T-helper 2 cell treated with Interferon-gamma antibody and Interleukin-4, amounts not matched to agents 100 ng/mL and 5 ng/mL, for 36 hours (primary cell): ENCODE results near the gene PPAN. TPM values are rescaled to one million over a fixed set of nuclear protein-coding genes. Genes with fewer than 3 reads are reported as not detected.

Source experiments
- intact Hi-C: fragments of 100-400 bp; cut with micrococcal nuclease; formaldehyde crosslinking; loops from one replicate; pipeline ENCODE4 v1.15.1; 2023
- total RNA-seq: library from RNA; stranded (reverse); gene quantifications from 2 replicates; pipeline ENCODE4 v1.2.3, GENCODE V29; 2022

The PPAN gene
- total RNA-seq, 1 donor from 2014 or later, result 82.1 TPM

- intact Hi-C loops, result no loop called here
Observed at GRCh38 chr19:10137751-10138682, 31.9 kb downstream of the PPAN start.

- intact Hi-C loops, result no loop called here
Observed at GRCh38 chr19:10138879-10139795, 33.0 kb downstream of the PPAN start.

GRCh38 chr19:10139952-10140351 lies 33.8 kb downstream of the PPAN start:
- intact Hi-C loops, result no loop called here

- intact Hi-C loops, result no loop called here
Observed at GRCh38 chr19:10141479-10141878, 35.3 kb downstream of the PPAN start.

GRCh38 chr19:10141973-10142372 lies 35.8 kb downstream of the PPAN start:
- intact Hi-C loops, result no loop called here

- intact Hi-C loops, result no loop called here
Observed at GRCh38 chr19:10142701-10143375, 36.7 kb downstream of the PPAN start.

GRCh38 chr19:10143681-10144080 lies 37.5 kb downstream of the PPAN start:
- intact Hi-C loops, result no loop called here

- intact Hi-C loops, result no loop called here
Observed at GRCh38 chr19:10144361-10144760, 38.2 kb downstream of the PPAN start.

- intact Hi-C loops, result no loop called here
Observed at GRCh38 chr19:10145031-10145430, 38.9 kb downstream of the PPAN start.

GRCh38 chr19:10146142-10146541 lies 40.0 kb downstream of the PPAN start:
- intact Hi-C loops, result no loop called here

- intact Hi-C loops, result no loop called here
Observed at GRCh38 chr19:10149427-10149826, 43.3 kb downstream of the PPAN start.

GRCh38 chr19:10151521-10151920 lies 45.4 kb downstream of the PPAN start:
- intact Hi-C loops, result no loop called here

- intact Hi-C loops, result no loop called here
Observed at GRCh38 chr19:10152100-10152499, 45.9 kb downstream of the PPAN start.

- intact Hi-C loops, result no loop called here
Observed at GRCh38 chr19:10155839-10156238, 49.7 kb downstream of the PPAN start.

- intact Hi-C loops, result no loop called here
Observed at GRCh38 chr19:10158071-10158470, 51.9 kb downstream of the PPAN start.

GRCh38 chr19:10158485-10158884 lies 52.3 kb downstream of the PPAN start:
- intact Hi-C loops, result no loop called here

GRCh38 chr19:10159610-10160009 lies 53.4 kb downstream of the PPAN start:
- intact Hi-C loops, result no loop called here
